Measurements from ENCODE around the gene DNAH12.

The DNAH12 gene

DNA sequence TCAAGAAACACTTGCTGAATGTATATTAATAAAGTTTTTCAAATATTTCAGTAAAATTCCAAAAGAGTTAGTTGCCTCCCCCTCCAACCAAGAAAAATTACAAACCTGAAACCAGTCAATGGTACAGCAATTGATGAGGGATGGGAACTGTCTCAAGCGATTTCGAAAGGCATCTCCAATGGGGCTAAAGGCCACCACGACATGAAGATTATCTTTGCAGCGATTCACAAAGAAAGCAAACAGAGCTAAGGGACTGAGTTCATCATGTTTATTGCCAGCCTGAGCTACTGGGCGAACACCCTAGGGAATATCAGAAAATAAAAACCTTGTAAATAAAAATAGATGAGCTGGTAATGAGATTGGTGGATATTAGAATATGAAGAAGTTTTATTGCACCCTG lies 152.4 kb downstream of the DNAH12 start:
- TF ChIP-seq GATA3 (IDR thresholded peaks at IDR 0.05; ENCODE audit: low read depth, low read length) (no peak), GATA2 (IDR thresholded peaks at IDR 0.05; ENCODE audit: low read depth, low read length) (no peak)

DNA sequence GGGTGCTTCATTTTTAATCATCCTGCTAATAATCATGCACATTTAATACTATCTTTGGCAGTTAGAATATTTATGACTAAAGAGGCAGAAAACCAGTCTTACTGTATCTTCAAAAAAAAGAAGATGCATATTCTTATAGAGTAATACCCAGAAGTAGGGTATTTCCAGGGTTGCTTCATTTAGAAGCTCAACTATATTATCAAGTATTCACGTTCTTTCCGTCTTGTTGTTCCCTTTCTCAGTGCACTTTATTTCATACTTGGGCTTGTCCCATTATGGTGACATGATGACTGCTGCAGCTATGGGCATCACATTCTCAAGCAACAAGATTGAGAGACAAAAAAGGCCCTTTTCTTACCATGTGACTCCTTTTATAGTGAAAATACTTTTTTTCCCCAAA lies 154.9 kb downstream of the DNAH12 start:
- no peak for TF ChIP-seq GATA3 (IDR thresholded peaks at IDR 0.05; ENCODE audit: low read depth, low read length)
- TF ChIP-seq GATA2 (IDR thresholded peaks at IDR 0.05; ENCODE audit: low read depth, low read length), result no peak

DNA sequence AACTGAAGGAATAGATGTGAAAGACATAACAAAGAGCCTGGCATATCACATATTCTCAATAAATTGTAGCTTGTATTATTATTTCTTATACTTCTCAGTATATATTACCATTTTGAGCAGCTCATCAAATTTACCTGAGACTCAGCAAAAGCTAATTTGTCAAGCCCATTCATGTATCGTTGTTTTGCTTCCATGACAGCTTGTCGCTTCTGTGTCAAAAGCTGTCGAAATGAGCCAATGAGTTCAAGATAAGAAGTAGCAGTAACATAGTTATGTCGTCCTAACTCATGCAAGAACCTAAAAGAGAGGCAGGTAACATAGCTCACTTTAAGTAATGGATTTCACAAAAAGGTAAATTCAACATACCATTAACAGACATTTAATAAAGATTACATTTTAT lies 157.8 kb downstream of the DNAH12 start:
- no peak for TF ChIP-seq GATA3 (IDR thresholded peaks at IDR 0.05; ENCODE audit: low read depth, low read length)
- no peak for TF ChIP-seq GATA2 (IDR thresholded peaks at IDR 0.05; ENCODE audit: low read depth, low read length)

DNA sequence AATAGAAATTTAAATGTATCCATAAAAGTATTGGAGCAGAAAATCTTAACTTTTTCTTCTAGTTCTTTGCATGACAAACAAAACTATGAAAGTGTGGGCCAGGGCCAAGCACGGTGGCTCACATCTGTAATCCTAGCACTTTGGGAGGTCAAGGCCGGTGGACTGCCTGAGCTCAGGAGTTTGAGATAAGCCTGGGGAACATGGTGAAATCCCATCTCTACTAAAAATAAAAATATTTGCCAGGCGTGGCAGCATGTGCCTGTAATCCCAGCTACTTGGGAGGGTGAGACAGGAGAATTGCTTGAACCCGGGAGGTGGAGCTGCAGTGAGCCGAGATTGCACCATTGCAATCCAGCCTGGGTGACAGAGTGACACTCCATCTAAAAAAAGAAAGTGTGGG lies 158.6 kb downstream of the DNAH12 start:
- TF ChIP-seq GATA3 (IDR thresholded peaks at IDR 0.05; ENCODE audit: low read depth, low read length) (no peak), GATA2 (IDR thresholded peaks at IDR 0.05; ENCODE audit: low read depth, low read length) (no peak)

DNA sequence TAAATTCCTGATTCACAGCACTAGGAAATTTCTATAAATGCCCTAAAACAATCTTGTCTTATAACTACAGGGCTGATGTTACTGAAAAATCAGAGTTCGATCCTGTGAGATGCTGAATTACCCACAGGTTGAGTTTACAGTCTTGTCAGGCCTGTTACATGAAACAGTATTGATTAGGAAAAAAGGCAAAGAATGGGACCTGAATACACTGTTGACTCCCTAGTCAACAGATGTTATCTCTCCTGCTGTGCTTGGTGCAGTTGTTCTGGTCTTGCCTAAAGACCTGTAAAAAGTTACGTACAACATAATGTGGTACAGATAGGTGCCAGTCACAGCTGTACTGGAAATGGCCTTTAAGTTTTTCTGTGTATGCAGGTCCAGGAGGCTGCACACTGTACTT lies 160.3 kb downstream of the DNAH12 start:
- no peak for TF ChIP-seq GATA2 (IDR thresholded peaks at IDR 0.05; ENCODE audit: low read depth, low read length)
- no peak for TF ChIP-seq GATA3 (IDR thresholded peaks at IDR 0.05; ENCODE audit: low read depth, low read length)

DNA sequence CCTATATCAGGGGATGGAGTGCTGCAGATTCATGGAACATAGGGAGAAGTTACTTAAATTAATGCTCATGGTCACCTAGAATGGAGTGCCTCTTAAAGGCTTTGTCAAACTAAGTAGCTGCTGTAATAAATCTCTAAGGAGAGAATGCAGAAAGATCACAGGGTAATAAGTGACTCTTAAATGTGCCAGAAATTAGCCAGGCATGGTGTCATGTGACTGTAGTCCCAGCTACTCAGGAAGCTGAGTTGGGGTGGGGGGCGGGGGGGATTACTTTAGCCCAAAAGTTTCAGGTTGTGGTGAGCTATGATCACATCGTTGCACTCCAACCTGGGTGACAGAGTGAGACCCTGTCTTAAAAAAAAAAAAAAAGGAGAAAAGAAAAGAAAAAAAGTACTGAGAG lies 160.7 kb downstream of the DNAH12 start:
- TF ChIP-seq GATA3 (IDR thresholded peaks at IDR 0.05; ENCODE audit: low read depth, low read length) (no peak), GATA2 (IDR thresholded peaks at IDR 0.05; ENCODE audit: low read depth, low read length) (no peak)

DNA sequence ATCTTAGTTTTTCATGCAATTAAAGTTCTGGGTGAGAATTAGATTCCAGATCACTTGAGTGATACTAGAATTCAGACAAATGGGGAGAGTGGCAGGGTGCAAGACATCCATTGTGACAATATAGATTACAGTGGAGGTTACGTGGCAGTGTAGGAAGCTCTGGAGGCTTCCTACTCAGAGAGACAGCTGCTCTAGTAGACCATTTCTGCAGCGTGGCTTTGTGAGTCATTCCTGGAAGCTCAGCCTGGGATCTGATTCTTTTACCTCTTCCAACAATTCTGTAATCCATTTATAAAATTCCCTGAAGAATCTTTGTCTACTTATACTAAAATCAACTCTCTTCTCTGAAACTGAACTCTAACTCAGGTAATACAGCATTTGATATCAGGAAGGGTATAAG lies 161.2 kb downstream of the DNAH12 start:
- TF ChIP-seq GATA2 (IDR thresholded peaks at IDR 0.05; ENCODE audit: low read depth, low read length) (no peak), GATA3 (IDR thresholded peaks at IDR 0.05; ENCODE audit: low read depth, low read length) (no peak)

DNA sequence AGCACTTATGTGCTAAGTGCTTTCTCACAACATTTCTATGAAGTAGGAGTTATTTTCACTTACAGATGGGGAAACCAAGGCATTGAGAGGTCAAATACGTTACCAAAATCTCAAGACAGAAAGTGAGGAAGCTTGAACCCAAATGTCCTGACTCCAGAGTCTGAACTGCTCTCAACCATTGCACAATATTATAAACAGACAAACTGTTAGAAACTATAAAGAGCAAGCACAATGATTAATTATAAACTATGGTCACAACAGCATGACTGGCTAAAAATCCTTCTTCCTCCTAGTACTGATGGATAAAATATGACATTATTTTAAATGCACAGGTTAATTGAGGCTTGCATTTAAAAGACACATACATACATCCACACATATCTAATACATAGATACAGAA lies 173.8 kb downstream of the DNAH12 start:
- TF ChIP-seq GATA2 (IDR thresholded peaks at IDR 0.05; ENCODE audit: low read depth, low read length), result no peak
- no peak for TF ChIP-seq GATA3 (IDR thresholded peaks at IDR 0.05; ENCODE audit: low read depth, low read length)

DNA sequence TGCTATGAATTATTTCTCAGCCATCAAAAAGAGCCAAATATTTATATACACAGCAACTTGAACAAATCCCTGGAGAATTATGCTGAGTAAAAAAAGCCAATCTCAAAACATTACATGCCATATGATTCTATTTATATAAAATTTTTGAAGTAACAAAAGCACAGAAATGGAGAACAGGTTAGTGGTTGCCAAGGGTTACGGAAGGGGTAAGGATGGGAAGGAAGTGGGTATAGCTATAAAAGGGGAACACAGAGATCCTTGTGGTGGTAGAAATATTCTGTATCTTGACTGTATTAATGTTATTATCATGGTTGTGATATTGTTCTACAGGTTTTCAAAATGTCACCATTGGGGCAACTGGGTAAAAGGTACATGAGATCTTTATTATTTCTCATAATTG lies 189.4 kb downstream of the DNAH12 start:
- TF ChIP-seq GATA3 (IDR thresholded peaks at IDR 0.05; ENCODE audit: low read depth, low read length) (no peak), GATA2 (IDR thresholded peaks at IDR 0.05; ENCODE audit: low read depth, low read length) (no peak)

- TF ChIP-seq GATA3 (IDR thresholded peaks at IDR 0.05; ENCODE audit: low read depth, low read length) (no peak), GATA2 (IDR thresholded peaks at IDR 0.05; ENCODE audit: low read depth, low read length) (no peak)
Observed at GRCh38 chr3:57350271-57350670, 193.9 kb downstream of the DNAH12 start.

- TF ChIP-seq GATA3 (IDR thresholded peaks at IDR 0.05; ENCODE audit: low read depth, low read length) (no peak), GATA2 (IDR thresholded peaks at IDR 0.05; ENCODE audit: low read depth, low read length) (no peak)
Observed at GRCh38 chr3:57335283-57335938, 208.7 kb downstream of the DNAH12 start.

GRCh38 chr3:57331078-57331610 lies 213.0 kb downstream of the DNAH12 start:
- TF ChIP-seq GATA3 (IDR thresholded peaks at IDR 0.05; ENCODE audit: low read depth, low read length) (no peak), GATA2 (IDR thresholded peaks at IDR 0.05; ENCODE audit: low read depth, low read length) (no peak)

- TF ChIP-seq GATA3 (IDR thresholded peaks at IDR 0.05; ENCODE audit: low read depth, low read length), result no peak
- TF ChIP-seq GATA2 (IDR thresholded peaks at IDR 0.05; ENCODE audit: low read depth, low read length), result no peak
Observed at GRCh38 chr3:57314204-57314603, 229.9 kb downstream of the DNAH12 start.

DNA sequence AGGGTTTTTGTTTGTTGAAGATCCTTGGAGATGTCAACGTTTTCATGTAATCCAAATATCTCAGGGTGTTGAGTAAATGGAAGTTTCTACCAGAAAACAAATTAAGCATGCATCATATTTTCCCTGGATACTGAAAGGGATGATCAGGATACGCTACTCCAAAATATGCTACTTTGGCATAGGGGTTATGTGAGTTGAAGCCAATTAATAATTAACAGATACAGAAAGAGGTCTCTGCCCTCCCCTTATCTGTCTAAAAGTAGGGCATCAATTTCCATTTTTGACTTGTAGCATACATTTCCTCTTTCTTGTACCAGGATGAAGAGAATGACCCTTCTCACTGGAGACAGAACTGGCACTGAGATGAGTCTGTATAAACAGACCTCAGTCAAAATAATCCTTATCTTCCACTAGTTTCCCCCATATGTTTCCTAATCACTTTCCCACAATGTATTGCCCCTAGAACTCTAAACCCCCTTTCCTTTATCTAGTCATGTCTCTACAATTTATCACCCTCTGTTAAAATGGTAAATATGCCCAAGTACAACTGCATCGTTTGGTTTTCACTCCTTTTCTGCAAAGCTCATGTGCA lies 234.3 kb downstream of the DNAH12 start:
- TF ChIP-seq GATA2 (IDR thresholded peaks at IDR 0.05; ENCODE audit: low read depth, low read length), result no peak
- no peak for TF ChIP-seq GATA3 (IDR thresholded peaks at IDR 0.05; ENCODE audit: low read depth, low read length)

GRCh38 chr3:57298041-57298440 lies 246.1 kb downstream of the DNAH12 start:
- TF ChIP-seq GATA3 (IDR thresholded peaks at IDR 0.05; ENCODE audit: low read depth, low read length) (no peak), GATA2 (IDR thresholded peaks at IDR 0.05; ENCODE audit: low read depth, low read length) (no peak)

Measured in SH-SY5Y (cell line).